GM12872 (cell line): Measurements from ENCODE around the gene SMIM36.

Experiments used
- CTCF ChIP-seq: IDR thresholded peaks from 3 replicates; pipeline ENCODE4 v1.5.1; 2011; ENCODE audit warnings: low read depth, mild to moderate bottlenecking, low read length, moderate library complexity; ENCODE audit not compliant: insufficient read depth

SMIM36 gene

GRCh38 chr17:55426851-55427586 is 84.2 kb downstream of the SMIM36 start:
- no peak for TF ChIP-seq CTCF

- no peak for TF ChIP-seq CTCF
Observed at GRCh38 chr17:55424893-55425540, 86.2 kb downstream of the SMIM36 start.

- TF ChIP-seq CTCF, result no peak
Observed at GRCh38 chr17:55423535-55423934, 87.7 kb downstream of the SMIM36 start.

- no peak for TF ChIP-seq CTCF
Observed at GRCh38 chr17:55421179-55421934, 89.9 kb downstream of the SMIM36 start, which contains the start of gene MMD. Gene MMD, minus strand, starts transcription at chr17:55421835. Its CDS starts 140 bp downstream, at chr17:55421695.

GRCh38 chr17:55420776-55421178 is 90.5 kb downstream of the SMIM36 start:
- no peak for TF ChIP-seq CTCF

GRCh38 chr17:55420067-55420775 is 91.0 kb downstream of the SMIM36 start:
- TF ChIP-seq CTCF, result no peak
